Gastroesophageal sphincter (tissue), 4 donors: ENCODE results near the gene LMO4. TPM values are rescaled to one million over a fixed set of nuclear protein-coding genes. Genes with fewer than 3 reads are reported as not detected.

Experiments used
- ATAC-seq: fragments of 150-250 bp; one replicate; pipeline ENCODE4 v1.9.1; 2016; ENCODE audit warnings: mild to moderate bottlenecking, moderate library complexity
- H3K27ac ChIP-seq, 4 donors: fragments of 200-600 bp; sonication (generic) in 3 of 4; 1 replicate in 3 of 4; 2 replicates in 1 of 4; pipeline ENCODE4 v1.5.1; 2016 to 2019
- H3K27me3 ChIP-seq: fragments of 200-600 bp; sonication (generic); one replicate; pipeline ENCODE4 v1.5.1; 2019
- H3K36me3 ChIP-seq, 2 donors: fragments of 200-600 bp; sonication (generic); one replicate each; pipeline ENCODE4 v1.5.1; 2019; ENCODE audit warnings: control low read depth in 1 of 2
- H3K4me1 ChIP-seq, 3 donors: fragments of 200-600 bp; sonication (generic); 1 replicate in 2 of 3; 2 replicates in 1 of 3; pipeline ENCODE4 v1.5.1; 2016 to 2019; ENCODE audit warnings: control low read depth in 2 of 3
- H3K4me3 ChIP-seq, 2 donors: fragments of 200-600 bp; sonication (generic); one replicate each; pipeline ENCODE4 v1.5.1; 2019; ENCODE audit warnings: mild to moderate bottlenecking in 1 of 2, moderate library complexity in 1 of 2
- H3K9me3 ChIP-seq, 3 donors: fragments of 200-600 bp; sonication (generic); one replicate each; pipeline ENCODE4 v1.5.1; 2017 to 2019; ENCODE audit warnings: control low read depth in 2 of 3
- EP300 ChIP-seq: sonication (generic); formaldehyde crosslinking; IDR thresholded peaks from one replicate; pipeline ENCODE4 v1.6.1; 2017; ENCODE audit warnings: antibody characterized with exemption, mild to moderate bottlenecking
- POLR2A ChIP-seq, 2 donors: fragments of 450-650 bp; IDR thresholded peaks; one replicate each; pipeline ENCODE4 v1.6.1; 2017; ENCODE audit warnings: antibody characterized with exemption in 2 of 2, mild to moderate bottlenecking in 2 of 2, moderate library complexity in 1 of 2
- POLR2AphosphoS5 ChIP-seq: sonication (generic); formaldehyde crosslinking; IDR thresholded peaks from one replicate; pipeline ENCODE4 v1.6.1; 2017; ENCODE audit warnings: antibody characterized with exemption
- WGBS, 2 donors: methylation state at CpG; one replicate each; pipeline ENCODE4 v1.1.5; 2018; ENCODE audit warnings: low coverage in 1 of 2; 5-methylcytosine and 5-hydroxymethylcytosine counted together
- total RNA-seq, 4 donors: library from RNA; depleted of rRNA; stranded (reverse); fragments of >200 nt; gene quantifications; one replicate each; pipeline ENCODE4 v1.1.0, GENCODE V29; 2016
- TF ChIP-seq, protein P1 (sequence below), 4 experiments: fragments of 200-600 bp in 2 of 4; fragments of 450-650 bp in 2 of 4; sonication (generic) in 1 of 4; IDR thresholded peaks; one replicate each; pipeline ENCODE4 v1.5.1; 2017 to 2019; ENCODE audit warnings: antibody characterized with exemption in 4 of 4, mild to moderate bottlenecking in 2 of 4, moderate library complexity in 2 of 4

Gene LMO4
- total RNA-seq, 4 donors from 2014 or later, result 44.7 to 166 (median 66.3) TPM

- 37 to 46% methylated on average over 4 to 6 of the region's 7 CpGs for WGBS, 2 donors
- Histone ChIP-seq H3K36me3 (peaks cover 0 to 31% of the 10 kb centered on the region in 2 donors), H3K4me1 (peaks cover 0 to 51% (median 0%) of the 10 kb centered on the region in 3 donors), H3K27me3 (no peaks in the 10 kb centered on the region), H3K27ac (peak overlapping the region in 2 of 4 donors; percentile 0 to 50), H3K4me3 (no peak overlapping the region), H3K9me3 (no peaks in the 10 kb centered on the region)
- no peak for ATAC-seq
- TF ChIP-seq, protein P1, sequence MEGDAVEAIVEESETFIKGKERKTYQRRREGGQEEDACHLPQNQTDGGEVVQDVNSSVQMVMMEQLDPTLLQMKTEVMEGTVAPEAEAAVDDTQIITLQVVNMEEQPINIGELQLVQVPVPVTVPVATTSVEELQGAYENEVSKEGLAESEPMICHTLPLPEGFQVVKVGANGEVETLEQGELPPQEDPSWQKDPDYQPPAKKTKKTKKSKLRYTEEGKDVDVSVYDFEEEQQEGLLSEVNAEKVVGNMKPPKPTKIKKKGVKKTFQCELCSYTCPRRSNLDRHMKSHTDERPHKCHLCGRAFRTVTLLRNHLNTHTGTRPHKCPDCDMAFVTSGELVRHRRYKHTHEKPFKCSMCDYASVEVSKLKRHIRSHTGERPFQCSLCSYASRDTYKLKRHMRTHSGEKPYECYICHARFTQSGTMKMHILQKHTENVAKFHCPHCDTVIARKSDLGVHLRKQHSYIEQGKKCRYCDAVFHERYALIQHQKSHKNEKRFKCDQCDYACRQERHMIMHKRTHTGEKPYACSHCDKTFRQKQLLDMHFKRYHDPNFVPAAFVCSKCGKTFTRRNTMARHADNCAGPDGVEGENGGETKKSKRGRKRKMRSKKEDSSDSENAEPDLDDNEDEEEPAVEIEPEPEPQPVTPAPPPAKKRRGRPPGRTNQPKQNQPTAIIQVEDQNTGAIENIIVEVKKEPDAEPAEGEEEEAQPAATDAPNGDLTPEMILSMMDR (IDR thresholded peaks at IDR 0.05), result no peak
- TF ChIP-seq POLR2AphosphoS5 (no peak), POLR2A (IDR thresholded peaks at IDR 0.05) (no peak), EP300 (no peak)
These were observed 19.8 kb downstream of the LMO4 start for GRCh38 chr1:87348341-87349019.

DNA sequence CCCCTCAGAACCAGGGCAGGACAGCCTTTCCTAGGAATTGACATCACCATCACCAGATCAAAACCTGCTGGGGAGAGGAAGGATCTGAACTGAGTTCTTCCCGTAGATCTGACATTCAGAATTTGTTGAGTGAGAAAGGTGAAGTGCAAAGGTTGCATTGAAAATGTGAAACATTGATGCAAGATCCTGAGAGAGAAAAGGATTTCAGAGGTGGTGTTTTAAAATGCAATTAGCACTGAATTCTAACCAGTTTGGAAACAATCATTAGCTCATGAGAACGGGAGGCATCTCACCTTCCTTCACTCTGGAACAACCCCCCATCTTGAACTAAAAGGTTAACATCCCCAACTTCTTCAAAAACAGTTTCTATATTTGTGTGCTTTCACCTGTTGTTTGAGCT is 20.4 kb downstream of the LMO4 start:
- Histone ChIP-seq H3K4me1 (peaks cover 0 to 47% (median 0%) of the 10 kb centered on the region in 3 donors), H3K9me3 (no peaks in the 10 kb centered on the region), H3K27ac (peak overlapping the region in 1 of 4 donors; percentile 0), H3K36me3 (peaks cover 0 to 26% of the 10 kb centered on the region in 2 donors), H3K4me3 (no peak overlapping the region), H3K27me3 (no peaks in the 10 kb centered on the region)
- TF ChIP-seq EP300 (no peak), POLR2A (IDR thresholded peaks at IDR 0.05) (no peak), POLR2AphosphoS5 (no peak)
- TF ChIP-seq, protein P1 (IDR thresholded peaks at IDR 0.05), result no peak
- WGBS, 2 donors, result 52 to 63% methylated on average over 2 of the region's 2 CpGs
- ATAC-seq, result no peak

GRCh38 chr1:87355894-87356293 is 27.2 kb downstream of the LMO4 start:
- WGBS, 2 donors, result 72 to 94% methylated on average over 3 of the region's 3 CpGs

GRCh38 chr1:87356591-87356990 is 27.9 kb downstream of the LMO4 start:
- no peak for ATAC-seq
- no peak overlapping the region for H3K4me3 ChIP-seq
- H3K9me3 ChIP-seq, result peaks cover 0 to 10% (median 0%) of the 10 kb centered on the region in 3 donors
- H3K4me1 ChIP-seq, result no peaks in the 10 kb centered on the region
- no peaks in the 10 kb centered on the region for H3K27me3 ChIP-seq
- 86 to 97% methylated on average over 5 of the region's 5 CpGs for WGBS, 2 donors
- no peak for TF ChIP-seq POLR2AphosphoS5
- TF ChIP-seq, protein P1 (IDR thresholded peaks at IDR 0.05), result no peak
- no peak for TF ChIP-seq POLR2A (IDR thresholded peaks at IDR 0.05)
- no peak for TF ChIP-seq EP300
- peaks cover 0 to 14% of the 10 kb centered on the region in 2 donors for H3K36me3 ChIP-seq
- no peak overlapping the region for H3K27ac ChIP-seq

More at GRCh38 chr1:87355894-87356293, 27.2 kb downstream of the LMO4 start:
- no peak for ATAC-seq
- Histone ChIP-seq H3K27me3 (no peaks in the 10 kb centered on the region), H3K4me1 (no peaks in the 10 kb centered on the region), H3K36me3 (peaks cover 0 to 14% of the 10 kb centered on the region in 2 donors), H3K4me3 (no peak overlapping the region), H3K9me3 (peaks cover 0 to 10% (median 0%) of the 10 kb centered on the region in 3 donors), H3K27ac (no peak overlapping the region)
- TF ChIP-seq POLR2A (IDR thresholded peaks at IDR 0.05), result no peak
- TF ChIP-seq, protein P1 (IDR thresholded peaks at IDR 0.05), result no peak
- TF ChIP-seq EP300, result no peak
- TF ChIP-seq POLR2AphosphoS5, result no peak

GRCh38 chr1:87358219-87358618 is 29.5 kb downstream of the LMO4 start:
- no CpG with 5 or more reads among the region's 1 CpG for WGBS, 2 donors
- peaks cover 0 to 14% of the 10 kb centered on the region in 2 donors for H3K36me3 ChIP-seq
- H3K27ac ChIP-seq, result no peak overlapping the region
- no peak for ATAC-seq
- peaks cover 0 to 10% (median 0%) of the 10 kb centered on the region in 3 donors for H3K9me3 ChIP-seq
- no peaks in the 10 kb centered on the region for H3K27me3 ChIP-seq
- TF ChIP-seq POLR2A (IDR thresholded peaks at IDR 0.05) (no peak), EP300 (no peak), POLR2AphosphoS5 (no peak)
- TF ChIP-seq, protein P1 (IDR thresholded peaks at IDR 0.05), result no peak
- no peak overlapping the region for H3K4me3 ChIP-seq
- H3K4me1 ChIP-seq, result no peaks in the 10 kb centered on the region
